ENCODE data around the gene CDH15.
"Not testable (repeated sequence)": the region's sequence is repeated elsewhere in the genome, so short reads cannot be mapped to it uniquely, and the experiment has no call there.

Gene CDH15

DNA sequence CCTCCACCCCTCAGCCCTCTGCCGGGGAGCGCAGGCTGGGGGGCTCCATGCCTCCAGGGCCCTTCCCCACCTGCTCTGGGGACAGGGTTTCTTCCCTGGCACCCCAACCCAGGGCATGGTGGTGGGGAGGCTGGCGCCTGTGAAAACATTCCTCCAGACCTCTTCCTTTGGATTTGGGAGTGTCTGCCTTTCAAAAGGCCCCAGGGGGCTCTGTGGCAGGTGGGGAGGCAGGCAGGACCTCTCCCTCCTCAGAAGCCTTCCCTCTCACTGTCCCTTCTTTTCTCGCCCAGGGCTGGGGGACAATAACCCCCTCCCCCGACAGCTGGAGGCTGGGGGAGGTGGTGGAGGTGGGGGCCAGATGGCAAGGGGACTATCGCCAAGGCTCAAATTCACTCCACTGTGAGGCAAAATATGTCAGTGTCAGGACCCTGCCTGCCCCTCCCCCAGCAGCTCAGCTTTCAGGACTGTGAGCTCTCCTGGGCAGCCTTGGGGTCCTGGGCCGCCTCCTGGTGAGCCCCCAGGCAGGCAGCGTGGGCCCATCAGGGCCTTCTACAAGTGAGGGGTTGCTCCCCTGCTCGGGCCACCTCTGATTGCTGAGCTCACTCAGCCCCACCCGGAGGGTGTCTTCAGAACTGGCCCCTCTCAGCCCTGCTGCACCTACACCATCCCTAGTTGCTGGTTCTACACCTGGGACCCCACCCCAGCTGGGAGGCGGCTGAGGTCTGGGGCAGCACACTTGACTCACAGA is 1.8 kb downstream of the CDH15 start:
- no peak for DNase-seq

DNA sequence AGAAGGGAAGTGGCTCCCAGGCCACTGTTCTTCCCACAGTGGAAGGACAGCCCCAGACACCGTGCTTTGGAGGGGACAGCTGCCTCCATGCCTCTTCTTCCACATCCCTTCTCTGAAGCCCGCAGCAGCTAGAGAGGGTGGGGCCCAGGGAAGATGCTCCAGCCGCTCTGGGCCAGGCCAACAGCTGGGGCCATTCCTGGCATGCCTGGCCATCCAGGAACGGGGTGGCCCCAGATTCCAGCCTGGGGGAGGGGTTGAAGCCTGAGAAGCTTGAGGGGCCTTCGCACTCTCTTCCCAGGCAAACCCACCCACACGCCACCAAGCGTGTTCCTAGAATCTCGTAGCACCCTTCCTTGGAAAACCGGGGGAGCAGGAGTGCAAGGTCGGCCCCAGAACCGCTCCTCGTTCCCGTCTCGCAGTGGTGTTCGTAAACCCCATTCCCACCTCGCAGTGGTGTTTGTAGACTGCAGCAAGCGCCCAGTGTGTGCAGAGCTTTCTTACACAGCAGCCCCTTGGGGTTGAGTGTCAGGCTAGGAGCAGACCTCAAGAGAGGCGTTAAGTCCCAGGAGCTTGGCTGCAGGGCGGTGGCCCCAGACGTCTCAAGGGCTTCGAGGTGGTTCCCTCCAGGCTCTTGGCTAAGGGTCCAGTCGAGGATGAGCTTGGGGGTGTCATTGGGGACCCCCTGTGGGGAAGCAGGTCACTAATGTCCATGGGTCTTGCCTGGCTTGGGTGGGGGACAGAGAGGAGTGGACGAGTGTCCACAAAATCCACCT is 2.7 kb downstream of the CDH15 start:
- DNase-seq, result no peak

DNA sequence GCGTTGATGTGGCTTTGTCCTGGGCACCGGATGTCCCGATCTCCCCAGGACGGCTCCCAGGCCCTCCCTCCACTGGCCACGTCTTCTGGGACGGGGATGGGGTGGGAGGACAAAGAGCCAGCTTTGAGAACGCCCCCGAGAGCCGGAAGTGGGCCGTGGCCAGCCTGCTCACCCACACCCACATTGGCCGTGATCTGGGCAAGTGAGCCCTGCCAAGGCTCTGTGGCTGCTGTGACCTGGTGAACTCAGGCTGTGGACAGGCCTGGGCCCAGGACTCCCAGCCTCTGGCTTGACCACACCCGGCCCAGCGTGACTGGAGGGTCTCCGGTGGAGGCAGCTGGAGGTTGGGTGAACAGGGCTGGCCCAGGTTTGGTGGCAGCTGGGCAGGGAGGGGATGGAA is 3.3 kb downstream of the CDH15 start:
- no peak for DNase-seq

DNA sequence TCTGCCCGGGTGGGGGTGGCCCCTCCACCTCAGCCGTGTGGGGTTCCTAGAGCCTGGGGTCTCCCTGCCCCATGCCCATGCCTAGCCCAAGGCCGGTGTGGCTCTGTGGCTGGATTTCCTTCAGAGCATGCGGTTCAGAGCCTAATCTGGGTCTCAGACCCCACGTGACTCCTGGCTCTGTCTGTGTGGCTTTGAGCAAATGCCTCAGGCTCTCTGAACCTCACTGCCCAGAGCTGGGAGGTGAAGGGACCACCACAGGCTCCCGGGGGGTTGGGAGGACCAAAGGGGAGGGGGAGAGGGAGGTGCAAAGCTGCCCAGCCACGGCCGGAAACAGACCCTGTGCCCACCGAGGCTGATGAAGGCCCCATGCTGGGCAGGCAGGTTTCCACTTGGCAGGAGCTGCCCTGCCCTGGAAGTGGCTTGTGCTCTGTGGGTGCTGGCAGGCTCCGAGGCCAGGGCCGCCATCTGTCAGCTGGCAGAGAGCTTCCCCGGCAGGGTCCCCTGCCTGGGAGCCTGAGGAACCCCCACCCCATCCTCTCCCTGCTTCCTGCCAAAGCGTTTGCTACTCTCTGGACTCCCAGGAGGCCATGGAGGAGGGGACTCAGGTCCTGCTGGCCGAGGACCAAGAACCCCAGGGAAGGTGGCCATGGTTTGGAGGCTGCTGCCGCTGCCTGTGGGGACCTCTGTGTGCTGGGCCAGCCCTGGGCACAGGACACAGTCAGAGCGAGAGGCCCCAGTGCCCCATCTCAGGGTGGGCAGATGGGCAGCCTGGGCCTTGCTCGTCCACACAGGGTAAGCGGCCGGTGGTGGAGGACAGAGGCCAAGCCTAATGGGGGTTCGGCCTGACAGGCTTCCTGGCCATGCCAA is 4.0 kb downstream of the CDH15 start:
- DNase-seq, result no peak

DNA sequence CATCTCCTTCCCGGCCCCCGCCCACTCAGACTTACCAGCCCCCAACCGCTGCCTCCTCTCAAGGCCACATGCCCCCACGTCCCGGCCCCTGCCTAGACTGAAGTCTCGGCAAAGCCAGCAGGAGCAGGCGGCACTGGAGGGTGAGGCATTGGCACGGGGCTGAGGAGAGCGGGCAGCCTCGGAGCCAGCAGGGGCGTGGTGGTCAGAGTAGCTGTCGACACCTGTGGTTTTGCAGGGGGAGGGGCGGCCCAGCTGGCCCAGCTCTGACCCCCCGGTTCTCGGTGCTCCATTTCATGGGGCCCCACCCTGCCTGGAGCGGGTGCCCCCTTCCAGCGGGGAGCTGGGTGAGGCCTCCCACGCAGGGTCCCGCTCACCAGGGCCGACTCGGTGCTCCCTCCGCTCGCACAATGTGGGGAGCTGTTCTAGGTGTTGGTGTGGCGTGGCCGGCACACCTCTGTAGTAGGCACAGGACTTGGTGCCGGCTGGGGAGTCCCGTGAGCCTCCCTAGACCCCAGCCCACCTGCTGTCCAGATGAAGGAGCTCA is 4.7 kb downstream of the CDH15 start:
- no peak for DNase-seq

DNA sequence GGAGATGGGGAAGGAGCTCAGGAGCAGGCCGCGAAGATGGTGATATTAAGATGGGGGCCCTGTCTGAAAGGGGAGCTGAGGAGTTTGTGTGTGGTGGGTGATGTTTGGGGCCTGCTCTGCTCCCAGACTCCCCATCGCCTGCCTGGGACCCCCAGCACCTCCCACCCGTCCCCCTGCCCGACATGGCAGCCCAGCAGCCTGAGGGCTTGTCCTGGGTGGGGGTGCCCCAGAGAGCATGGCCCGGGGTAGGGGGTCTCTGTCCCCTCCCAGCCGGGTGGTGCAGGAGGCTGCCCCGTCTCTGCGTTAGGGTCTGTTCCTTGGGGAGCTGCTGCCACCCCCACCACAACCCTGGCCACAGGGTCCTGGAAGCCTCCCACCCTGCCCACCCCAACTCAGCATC is 5.2 kb downstream of the CDH15 start:
- DNase-seq, result no peak

DNA sequence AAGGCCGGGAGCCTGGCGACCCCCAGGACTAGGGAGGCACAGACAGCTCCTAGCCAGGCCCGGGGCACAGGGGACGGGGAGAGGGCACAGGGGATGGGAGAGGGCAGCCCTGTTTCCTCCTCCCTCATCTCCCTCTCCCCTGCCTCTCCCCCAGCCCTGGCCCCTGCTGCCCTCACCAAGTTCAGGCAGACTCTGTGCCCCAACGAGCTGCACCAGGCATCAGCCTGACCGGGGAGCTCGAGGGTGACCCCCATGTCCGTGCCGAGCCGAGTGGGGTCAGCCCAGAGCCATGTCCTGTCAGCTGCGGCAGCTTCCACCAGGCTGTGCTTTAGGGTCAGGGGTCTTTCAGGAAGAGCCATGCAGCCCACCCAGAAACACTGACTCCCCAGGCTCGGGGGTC is 6.0 kb downstream of the CDH15 start:
- no peak for DNase-seq

DNA sequence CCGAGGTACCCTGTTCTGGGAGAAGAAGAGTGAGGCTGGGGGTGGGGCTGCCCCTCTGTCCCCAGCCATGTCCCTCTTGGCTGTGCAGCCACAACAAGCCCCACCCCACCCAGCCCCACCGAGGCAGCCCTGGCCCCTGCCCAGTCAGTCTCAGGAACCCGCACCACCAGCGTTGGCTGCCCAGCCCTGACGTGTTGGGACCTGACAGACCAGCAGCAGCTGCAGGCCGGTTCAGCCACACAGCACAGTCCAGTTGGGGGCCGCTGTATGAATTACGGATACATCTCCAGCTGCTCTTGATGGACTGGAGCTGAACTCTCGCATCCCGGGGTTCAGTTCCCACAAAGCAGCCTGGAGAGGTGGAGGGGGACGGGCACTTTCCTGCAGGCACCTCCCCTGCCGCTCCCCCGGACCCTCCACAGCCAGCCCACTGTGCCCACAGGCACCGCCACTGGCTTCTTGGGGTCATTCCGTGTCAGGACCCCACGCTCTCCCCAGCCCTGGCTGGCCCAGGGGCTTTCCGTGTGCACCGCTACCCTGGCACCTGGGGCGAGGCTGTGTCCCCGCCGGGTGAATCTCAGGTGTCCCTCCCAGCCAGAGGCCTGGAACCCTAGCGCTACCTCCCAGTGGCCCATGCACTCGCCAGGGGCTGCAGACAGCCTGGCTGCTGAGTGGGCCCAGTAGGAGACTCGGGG is 7.1 kb downstream of the CDH15 start:
- DNase-seq, result no peak

DNA sequence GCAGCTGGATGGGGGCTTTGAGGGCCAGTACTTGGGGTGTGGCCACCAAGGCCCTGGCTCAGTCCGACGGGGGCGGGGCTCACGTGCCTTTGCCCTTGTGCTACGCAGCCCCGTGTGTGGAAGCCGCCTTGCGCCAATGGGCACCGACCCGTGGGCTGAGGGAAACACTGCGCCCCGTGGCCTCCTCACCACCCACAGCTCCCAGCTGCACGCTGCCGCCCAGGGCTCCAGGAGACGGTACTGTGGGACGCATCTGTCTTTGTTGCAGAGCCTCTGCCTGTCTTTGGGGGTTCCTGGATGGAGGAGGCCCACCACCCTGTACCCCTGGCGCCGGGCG is 7.6 kb downstream of the CDH15 start:
- no peak for DNase-seq

DNA sequence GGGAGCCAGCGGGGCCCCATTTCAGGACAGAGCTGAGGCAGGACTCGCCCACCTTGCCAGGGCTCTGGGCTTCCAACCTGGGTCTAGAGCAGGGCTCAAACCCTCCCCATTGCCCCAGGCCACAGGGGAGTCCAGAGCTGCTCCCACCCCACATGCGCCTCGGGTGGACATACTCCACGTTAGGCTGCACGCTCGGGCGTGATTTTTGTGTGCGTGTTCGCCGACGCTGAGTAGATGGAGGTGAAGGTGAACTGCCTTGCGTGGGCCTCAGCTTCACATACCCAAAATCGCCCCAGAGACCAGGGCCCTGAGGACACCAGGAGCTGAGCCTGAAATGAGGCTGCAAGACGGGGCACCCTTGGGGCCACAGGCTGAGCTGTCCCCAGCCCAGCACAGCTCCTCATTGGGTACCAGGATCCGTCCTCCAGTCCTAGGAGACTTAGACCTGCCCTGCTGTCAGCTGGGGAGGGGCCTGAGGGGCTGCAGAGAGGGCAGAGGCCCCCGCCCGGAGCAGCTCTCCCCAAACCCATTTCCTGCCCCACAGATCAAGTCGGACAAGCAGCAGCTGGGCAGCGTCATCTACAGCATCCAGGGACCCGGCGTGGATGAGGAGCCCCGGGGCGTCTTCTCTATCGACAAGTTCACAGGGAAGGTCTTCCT is 8.2 kb downstream of the CDH15 start:
- no peak for DNase-seq

DNA sequence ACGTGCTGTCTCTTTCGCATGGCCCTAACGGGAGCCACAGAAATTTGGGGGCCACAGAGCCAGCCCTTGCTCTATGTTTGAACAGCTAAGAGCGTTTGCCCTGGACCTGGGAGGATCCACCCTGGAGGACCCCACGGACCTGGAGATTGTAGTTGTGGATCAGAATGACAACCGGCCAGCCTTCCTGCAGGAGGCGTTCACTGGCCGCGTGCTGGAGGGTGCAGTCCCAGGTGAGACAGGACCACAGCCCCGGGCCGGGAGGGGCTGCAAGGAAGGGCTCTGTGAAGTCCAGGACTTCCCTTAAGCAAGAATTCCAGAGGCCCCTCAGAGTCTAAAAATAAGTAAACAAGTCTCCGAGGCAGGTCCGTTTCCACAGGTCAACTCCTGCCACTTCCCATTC is 11.9 kb downstream of the CDH15 start:
- DNase-seq, result no peak

DNA sequence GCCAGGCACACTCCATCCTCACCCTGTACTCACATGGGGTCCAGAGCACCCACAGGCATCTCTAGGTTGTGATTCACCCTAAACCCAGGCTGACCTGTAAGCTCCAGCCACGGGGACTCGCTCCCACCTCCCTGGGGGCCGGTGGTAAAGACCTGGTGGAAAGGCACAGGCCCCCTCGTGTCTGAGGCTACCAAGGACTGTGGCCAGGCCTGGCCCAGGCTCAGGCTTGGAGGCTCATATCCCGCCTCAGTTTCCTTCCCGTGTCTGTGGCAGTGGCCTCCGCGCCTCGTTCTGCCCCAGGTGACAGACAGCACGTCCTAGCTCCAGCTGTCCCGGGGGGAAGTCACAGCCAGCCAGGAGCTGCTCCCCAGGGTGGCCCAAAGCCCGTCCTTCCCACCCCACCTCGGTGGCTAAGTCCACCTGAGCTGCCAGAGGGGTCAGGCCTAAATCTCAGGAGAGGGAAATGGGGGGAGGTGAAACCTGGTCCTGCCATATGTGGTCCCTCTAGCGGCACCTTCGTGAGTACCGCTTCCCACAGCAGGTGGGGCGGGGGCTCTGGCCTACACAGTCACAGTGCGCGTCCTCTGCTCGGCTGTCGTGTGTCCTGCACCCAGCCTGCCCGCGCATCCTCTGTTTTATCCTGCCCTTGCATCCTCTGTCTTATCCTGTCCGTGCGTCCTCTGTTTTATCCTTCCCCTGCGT is 12.6 kb downstream of the CDH15 start:
- no peak for DNase-seq

DNA sequence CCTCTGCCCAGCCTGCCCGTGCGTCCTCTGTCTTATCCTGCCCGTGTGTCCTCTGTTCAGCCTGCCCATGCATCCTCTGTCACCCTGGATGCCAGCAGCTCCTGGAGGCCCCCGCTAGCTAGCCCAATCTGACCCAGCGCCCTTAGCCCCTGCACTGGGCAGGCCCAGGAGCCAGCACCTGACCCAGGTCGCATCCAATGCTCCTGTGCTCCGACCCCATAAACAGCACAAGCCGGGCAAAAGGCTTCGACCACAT is 13.1 kb downstream of the CDH15 start:
- DNase-seq, result no peak

DNA sequence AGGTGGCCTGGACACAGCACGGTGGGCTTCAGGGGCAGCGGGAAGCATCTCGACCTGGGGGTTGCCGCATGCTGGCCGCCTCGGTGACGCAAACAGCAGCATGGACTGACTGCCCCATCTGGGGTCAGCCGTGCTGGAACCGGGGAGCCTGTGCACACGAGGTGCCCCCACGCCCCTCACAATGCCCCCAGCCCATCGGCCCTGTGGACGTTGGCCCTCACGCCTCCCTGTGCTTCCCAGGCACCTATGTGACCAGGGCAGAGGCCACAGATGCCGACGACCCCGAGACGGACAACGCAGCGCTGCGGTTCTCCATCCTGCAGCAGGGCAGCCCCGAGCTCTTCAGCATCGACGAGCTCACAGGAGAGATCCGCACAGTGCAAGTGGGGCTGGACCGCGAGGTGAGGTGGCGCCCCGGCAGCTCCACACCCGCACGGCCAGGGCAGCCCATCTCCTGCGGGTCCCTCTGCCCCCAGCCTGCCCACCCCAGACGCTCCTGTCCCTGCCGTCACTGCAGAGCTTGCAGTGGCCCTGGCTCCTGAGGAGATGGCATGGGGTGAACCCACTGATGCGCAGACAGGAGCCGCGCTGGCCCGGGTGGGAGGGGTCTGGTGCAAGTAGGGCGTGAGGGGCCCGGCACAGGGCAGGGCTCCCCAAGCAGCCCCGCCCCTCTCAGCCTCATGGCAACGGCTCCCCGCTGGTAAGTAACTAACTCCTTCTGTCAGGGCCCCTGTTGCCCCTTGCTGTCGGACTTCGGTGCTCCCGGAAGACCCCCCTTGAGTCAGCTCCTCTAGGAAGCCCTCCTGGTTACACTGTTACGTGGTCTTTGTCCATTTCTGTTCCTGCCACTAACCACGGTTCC is 13.6 kb downstream of the CDH15 start:
- DNase-seq, result no peak

DNA sequence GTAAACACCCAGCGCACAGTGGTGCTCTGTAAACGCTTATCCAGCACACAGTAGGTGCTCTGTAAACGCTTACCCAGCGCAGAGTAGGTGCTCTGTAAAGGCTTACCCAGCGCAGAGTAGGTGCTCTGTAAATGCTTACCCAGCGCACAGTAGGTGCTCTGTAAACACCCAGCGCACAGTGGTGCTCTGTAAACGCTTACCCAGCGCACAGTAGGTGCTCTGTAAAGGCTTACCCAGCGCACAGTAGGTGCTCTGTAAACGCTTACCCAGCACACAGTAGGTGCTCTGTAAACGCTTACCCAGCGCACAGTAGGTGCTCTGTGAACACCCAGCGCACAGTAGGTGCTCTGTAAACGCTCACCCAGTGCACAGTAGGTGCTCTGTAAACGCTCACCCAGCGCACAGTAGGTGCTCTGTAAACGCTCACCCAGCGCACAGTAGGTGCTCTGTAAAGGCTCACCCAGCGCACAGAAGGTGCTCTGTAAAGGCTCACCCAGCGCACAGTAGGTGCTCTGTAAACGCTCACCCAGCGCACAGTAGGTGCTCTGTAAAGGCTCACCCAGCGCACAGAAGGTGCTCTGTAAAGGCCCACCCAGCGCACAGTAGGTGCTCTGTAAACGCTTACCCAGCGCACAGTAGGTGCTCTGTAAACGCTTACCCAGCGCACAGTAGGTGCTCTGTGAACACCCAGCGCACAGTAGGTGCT is 14.5 kb downstream of the CDH15 start:
- not testable (repeated sequence) for DNase-seq

DNA sequence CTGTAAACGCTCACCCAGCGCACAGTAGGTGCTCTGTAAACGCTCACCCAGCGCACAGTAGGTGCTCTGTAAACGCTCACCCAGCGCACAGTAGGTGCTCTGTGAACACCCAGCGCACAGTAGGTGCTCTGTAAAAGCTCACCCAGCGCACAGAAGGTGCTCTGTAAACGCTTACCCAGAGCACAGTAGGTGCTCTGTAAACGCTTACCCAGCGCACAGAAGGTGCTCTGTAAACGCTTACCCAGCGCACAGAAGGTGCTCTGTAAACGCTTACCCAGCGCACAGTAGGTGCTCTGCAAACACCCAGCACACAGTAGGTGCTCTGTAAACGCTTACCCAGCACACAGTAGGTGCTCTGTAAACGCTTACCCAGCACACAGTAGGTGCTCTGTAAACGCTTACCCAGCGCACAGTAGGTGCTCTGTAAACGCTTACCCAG is 15.1 kb downstream of the CDH15 start:
- DNase-seq, result not testable (repeated sequence)

DNA sequence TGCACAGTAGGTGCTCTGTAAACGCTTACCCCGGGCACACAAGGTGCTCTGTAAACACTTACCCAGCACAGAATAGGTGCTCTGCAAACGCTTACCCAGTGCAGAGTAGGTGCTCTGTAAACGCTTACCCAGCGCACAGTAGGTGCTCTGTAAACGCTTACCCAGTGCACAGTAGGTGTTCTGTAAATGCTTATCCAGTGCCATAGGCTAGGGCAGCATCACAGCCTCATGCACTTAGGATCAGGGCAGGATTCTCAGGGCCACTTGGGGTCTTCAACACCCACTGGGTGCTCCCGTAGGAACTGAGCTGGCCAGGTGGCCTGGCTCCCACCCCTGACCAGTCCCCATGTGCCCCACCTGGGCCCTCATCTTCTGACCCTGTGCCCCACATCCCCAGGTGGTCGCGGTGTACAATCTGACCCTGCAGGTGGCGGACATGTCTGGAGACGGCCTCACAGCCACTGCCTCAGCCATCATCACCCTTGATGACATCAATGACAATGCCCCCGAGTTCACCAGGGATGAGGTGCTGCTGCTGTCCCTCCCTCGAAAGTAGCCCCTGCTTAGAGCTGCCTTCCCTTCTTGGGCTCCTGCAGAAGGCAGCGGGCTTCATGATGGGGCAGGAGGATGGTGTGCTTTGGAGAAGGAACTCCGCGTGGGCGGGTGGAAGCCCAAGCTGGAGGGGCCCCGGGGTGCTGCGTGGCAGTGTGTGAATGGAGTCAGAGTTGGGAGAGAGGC is 15.7 kb downstream of the CDH15 start:
- peak in 1 of 2 experiments; percentile 16 for DNase-seq

DNA sequence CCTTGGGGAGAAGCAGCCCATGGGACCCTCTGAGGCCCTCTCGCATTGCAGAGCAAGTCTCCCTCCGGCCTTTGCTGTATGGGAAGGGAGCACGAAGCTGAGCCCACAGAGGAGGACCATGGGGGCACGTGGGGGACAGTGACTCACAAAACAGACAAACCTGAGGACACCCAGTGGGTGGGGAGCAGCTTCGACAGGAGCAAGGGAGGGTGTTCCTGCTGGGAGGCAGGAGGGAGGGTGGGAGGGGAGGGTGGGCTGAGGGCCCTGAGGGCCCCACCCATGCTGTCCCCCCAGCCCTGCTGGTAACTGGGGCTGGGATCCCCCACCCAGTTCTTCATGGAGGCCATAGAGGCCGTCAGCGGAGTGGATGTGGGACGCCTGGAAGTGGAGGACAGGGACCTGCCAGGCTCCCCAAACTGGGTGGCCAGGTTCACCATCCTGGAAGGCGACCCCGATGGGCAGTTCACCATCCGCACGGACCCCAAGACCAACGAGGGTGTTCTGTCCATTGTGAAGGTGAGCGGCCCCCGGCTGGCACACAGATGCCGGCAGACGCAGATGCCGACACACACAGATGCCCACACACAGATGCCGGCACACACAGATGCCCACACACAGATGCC is 16.3 kb downstream of the CDH15 start:
- no peak for DNase-seq

All from Kasumi-1 (cell line).